IPS-15b (cell line): ENCODE measurements around the gene COMMD1.

Experiments
- H3K27me3 ChIP-seq: one replicate; pipeline ENCODE4 v1.6.1; 2013; ENCODE audit warnings: low read length; ENCODE audit not compliant: control insufficient read depth, insufficient read depth
- H3K36me3 ChIP-seq: one replicate; pipeline ENCODE4 v1.6.1; 2013; ENCODE audit warnings: low read length; ENCODE audit not compliant: control insufficient read depth, insufficient read depth
- H3K4me1 ChIP-seq: one replicate; pipeline ENCODE4 v1.6.1; 2013; ENCODE audit warnings: mild to moderate bottlenecking, low read length; ENCODE audit not compliant: control insufficient read depth, insufficient read depth
- H3K4me3 ChIP-seq: one replicate; pipeline ENCODE4 v1.5.1; 2013; ENCODE audit warnings: low read depth, low read length
- H3K9ac ChIP-seq: one replicate; pipeline ENCODE4 v1.6.1; 2013; ENCODE audit warnings: low read depth, mild to moderate bottlenecking, low read length
- H3K9me3 ChIP-seq: one replicate; pipeline ENCODE4 v1.6.1; 2013; ENCODE audit warnings: mild to moderate bottlenecking, low read length; ENCODE audit not compliant: control insufficient read depth, insufficient read depth

The COMMD1 gene

GRCh38 chr2:62071126-62071598, 165.7 kb downstream of the COMMD1 start:
- H3K36me3 ChIP-seq = no peaks in the 10 kb centered on the region
- no peaks in the 10 kb centered on the region for H3K27me3 ChIP-seq
- peaks cover 8% of the 10 kb centered on the region for H3K4me1 ChIP-seq
- H3K9me3 ChIP-seq = peaks cover 9% of the 10 kb centered on the region
- no peak overlapping the region for H3K4me3 ChIP-seq
- H3K9ac ChIP-seq = no peak overlapping the region

- Histone ChIP-seq H3K27me3 (no peaks in the 10 kb centered on the region), H3K4me3 (no peak overlapping the region), H3K4me1 (peaks cover 8% of the 10 kb centered on the region), H3K9ac (no peak overlapping the region), H3K9me3 (peaks cover 9% of the 10 kb centered on the region), H3K36me3 (no peaks in the 10 kb centered on the region)
Measured at GRCh38 chr2:62071760-62072680, 166.5 kb downstream of the COMMD1 start.

DNA sequence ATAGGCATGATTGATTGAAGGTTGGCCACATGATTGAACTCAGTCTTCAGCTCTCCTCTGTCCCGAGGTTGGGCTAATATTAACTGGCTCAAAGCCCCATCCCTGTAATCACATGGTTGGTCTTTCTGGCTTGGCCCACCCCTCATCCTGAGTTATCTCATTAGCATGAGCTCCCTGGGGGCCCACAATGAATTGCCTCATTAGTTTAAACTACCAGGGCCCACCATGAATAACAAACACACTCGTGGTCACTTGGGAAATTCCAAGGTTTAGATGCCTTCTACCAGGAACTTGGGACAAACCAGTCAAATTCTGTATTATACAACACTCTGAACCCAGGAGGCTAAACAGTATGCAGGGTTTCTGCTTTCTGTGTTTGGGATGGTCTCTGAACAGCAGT, 168.8 kb downstream of the COMMD1 start:
- Histone ChIP-seq H3K27me3 (no peaks in the 10 kb centered on the region), H3K36me3 (no peaks in the 10 kb centered on the region), H3K4me1 (peaks cover 8% of the 10 kb centered on the region), H3K9me3 (peaks cover 9% of the 10 kb centered on the region), H3K4me3 (no peak overlapping the region), H3K9ac (no peak overlapping the region)

DNA sequence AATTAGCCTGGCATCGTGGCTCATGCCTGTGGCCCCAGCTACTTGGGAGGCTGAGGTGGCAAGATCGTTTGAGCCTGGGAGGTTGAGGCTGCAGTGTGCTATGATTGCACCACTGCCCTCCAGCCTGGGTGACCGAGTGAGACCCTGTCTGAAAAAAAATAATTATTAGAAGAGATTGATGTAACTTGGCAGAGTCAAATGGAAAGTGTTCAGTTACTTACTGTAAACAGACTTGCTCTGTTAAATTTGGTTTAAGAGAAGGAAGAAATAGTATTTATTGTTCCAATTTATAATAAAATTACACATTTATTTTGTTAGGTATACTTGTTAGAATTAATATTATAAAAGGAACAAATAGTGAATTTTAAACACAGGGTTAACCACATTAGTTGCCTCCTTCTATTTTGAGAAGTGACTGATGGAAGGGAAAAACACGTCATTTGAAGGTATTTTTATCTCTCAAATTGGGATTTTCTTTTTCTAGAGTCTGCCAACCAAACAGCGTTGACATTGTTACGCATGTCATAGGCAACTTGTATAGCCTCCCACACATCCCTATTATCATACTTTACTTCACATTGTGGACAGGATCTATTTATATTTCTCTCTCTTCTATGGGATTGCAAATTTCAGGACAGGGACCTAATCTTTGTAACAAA, 171.6 kb downstream of the COMMD1 start:
- Histone ChIP-seq H3K9ac (no peak overlapping the region), H3K4me1 (peaks cover 8% of the 10 kb centered on the region), H3K36me3 (no peaks in the 10 kb centered on the region), H3K9me3 (peaks cover 9% of the 10 kb centered on the region), H3K27me3 (no peaks in the 10 kb centered on the region), H3K4me3 (no peak overlapping the region)

- H3K4me3 ChIP-seq = no peak overlapping the region
- no peaks in the 10 kb centered on the region for H3K27me3 ChIP-seq
- no peaks in the 10 kb centered on the region for H3K9me3 ChIP-seq
- H3K4me1 ChIP-seq = peaks cover 3% of the 10 kb centered on the region
- H3K9ac ChIP-seq = no peak overlapping the region
- H3K36me3 ChIP-seq = no peaks in the 10 kb centered on the region
Measured at GRCh38 chr2:62084801-62085200, 179.3 kb downstream of the COMMD1 start.

- Histone ChIP-seq H3K9me3 (no peaks in the 10 kb centered on the region), H3K27me3 (no peaks in the 10 kb centered on the region), H3K9ac (no peak overlapping the region), H3K4me1 (peaks cover 8% of the 10 kb centered on the region), H3K4me3 (no peak overlapping the region), H3K36me3 (no peaks in the 10 kb centered on the region)
Measured at GRCh38 chr2:62089658-62090057, 184.2 kb downstream of the COMMD1 start.

DNA sequence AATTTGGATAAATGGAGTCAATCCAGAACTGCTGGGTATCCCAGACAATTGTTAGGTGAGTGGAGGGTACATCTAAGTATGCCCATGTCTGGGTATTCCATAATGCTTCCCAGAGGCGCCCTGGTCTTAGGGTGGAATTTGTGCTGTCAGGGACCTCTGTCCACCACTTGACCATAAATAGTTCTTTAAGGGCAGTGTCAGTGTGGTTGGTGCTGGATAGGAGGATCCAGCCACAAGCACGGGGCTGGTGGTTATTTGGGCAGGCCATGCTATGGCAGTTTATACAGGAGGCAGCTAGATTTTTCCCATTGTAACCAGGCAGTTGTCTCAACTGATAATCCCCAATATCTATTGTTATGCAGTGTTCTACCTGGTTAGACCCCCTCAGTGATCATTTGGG, 186.0 kb downstream of the COMMD1 start:
- H3K36me3 ChIP-seq = no peaks in the 10 kb centered on the region
- H3K9ac ChIP-seq = no peak overlapping the region
- no peaks in the 10 kb centered on the region for H3K9me3 ChIP-seq
- H3K27me3 ChIP-seq = no peaks in the 10 kb centered on the region
- no peak overlapping the region for H3K4me3 ChIP-seq
- peaks cover 12% of the 10 kb centered on the region for H3K4me1 ChIP-seq

DNA sequence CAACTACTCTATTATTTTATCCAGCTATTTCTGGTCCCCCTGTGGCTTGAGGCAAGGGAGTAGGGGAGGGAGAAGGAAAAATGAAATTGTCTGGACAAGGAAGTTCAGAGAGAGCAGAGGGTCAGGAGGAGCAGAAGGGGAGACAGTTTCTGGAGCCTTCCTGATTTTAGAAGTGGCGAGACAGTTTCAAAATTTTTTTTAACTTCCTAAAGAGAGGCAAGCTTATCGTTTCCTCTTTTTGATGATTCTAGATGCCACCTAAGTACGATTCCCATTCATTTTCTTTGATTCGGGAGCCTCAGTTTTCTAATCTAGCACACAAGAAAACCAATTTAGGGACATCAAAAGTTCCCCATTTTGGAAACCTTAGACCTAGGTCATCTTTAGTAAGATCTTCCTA, 193.6 kb downstream of the COMMD1 start:
- H3K4me1 ChIP-seq = peaks cover 6% of the 10 kb centered on the region
- no peaks in the 10 kb centered on the region for H3K9me3 ChIP-seq
- H3K4me3 ChIP-seq = no peak overlapping the region
- H3K36me3 ChIP-seq = no peaks in the 10 kb centered on the region
- H3K9ac ChIP-seq = no peak overlapping the region
- H3K27me3 ChIP-seq = no peaks in the 10 kb centered on the region

GRCh38 chr2:62099523-62100175, 194.2 kb downstream of the COMMD1 start:
- no peaks in the 10 kb centered on the region for H3K36me3 ChIP-seq
- peaks cover 4% of the 10 kb centered on the region for H3K4me1 ChIP-seq
- H3K9me3 ChIP-seq = no peaks in the 10 kb centered on the region
- no peak overlapping the region for H3K4me3 ChIP-seq
- H3K9ac ChIP-seq = no peak overlapping the region
- no peaks in the 10 kb centered on the region for H3K27me3 ChIP-seq

- no peaks in the 10 kb centered on the region for H3K4me1 ChIP-seq
- H3K9me3 ChIP-seq = no peaks in the 10 kb centered on the region
- no peak overlapping the region for H3K9ac ChIP-seq
- no peaks in the 10 kb centered on the region for H3K27me3 ChIP-seq
- no peak overlapping the region for H3K4me3 ChIP-seq
- H3K36me3 ChIP-seq = no peaks in the 10 kb centered on the region
Measured at GRCh38 chr2:62101886-62102285, 196.4 kb downstream of the COMMD1 start.

DNA sequence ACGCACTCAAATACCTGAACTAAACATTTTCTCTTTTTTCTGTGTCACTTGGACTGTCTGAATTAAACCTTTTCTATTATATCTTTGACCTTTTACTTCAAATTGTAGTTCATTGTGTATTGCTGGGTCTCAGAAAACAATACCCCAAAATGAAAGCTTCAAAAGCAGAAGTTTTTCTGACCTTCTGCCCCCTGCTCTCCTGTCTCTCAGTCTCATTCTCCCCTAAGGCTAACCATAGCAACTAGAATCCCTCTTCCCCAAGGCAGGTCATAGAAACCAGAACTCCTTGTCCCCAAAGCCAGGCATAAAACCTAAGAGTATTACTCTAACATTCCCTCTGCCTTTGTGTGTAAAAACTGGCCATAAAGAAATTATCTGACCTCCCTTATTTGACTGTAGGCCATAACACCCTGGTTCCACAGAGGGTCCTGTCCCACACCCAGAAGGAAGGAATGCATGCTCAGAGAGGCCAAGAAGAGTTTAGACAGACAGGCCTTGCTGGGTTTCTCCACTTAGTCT, 197.0 kb downstream of the COMMD1 start:
- Histone ChIP-seq H3K36me3 (no peaks in the 10 kb centered on the region), H3K9ac (no peak overlapping the region), H3K9me3 (no peaks in the 10 kb centered on the region), H3K27me3 (no peaks in the 10 kb centered on the region), H3K4me1 (no peaks in the 10 kb centered on the region), H3K4me3 (no peak overlapping the region)
